BJ (cell line): Measurements from ENCODE around the gene FAM50A. TPM values are rescaled to one million over a fixed set of nuclear protein-coding genes. Genes with fewer than 3 reads are reported as not detected.
"Not testable (repeated sequence)": the region's sequence is repeated elsewhere in the genome, so short reads cannot be mapped to it uniquely, and the experiment has no call there.

ENCODE experiments used
- CTCF ChIA-PET: fragments of 350-600 bp; formaldehyde crosslinking; extraction: SDS; loops from one replicate; lab custom pipeline; 2021; ENCODE audit warnings: antibody characterized with exemption, inconsistent platforms; lab: Yijun Ruan, JAX
- POLR2A ChIA-PET: fragments of 300-600 bp; sonication (Branson Sonifier 250); formaldehyde crosslinking; extraction: SDS; loops from one replicate; lab custom pipeline; 2021; ENCODE audit warnings: antibody characterized with exemption; lab: Charles Lee
- DNase-seq: peaks from one replicate; pipeline ENCODE4 v3.0.0-alpha.2; 2011; ENCODE audit warnings: low read depth
- H3K27me3 ChIP-seq: 2 replicates; pipeline ENCODE4 v1.6.0; 2011; ENCODE audit warnings: low read length; ENCODE audit not compliant: control insufficient read depth, insufficient read depth
- H3K36me3 ChIP-seq: 2 replicates; pipeline ENCODE4 v1.5.1; 2011; ENCODE audit warnings: low read length; ENCODE audit not compliant: control insufficient read depth, insufficient read depth
- H3K4me3 ChIP-seq: 2 replicates; pipeline ENCODE4 v1.5.1; 2011; ENCODE audit warnings: low read depth, mild to moderate bottlenecking, control low read depth, low read length
- polyA plus RNA-seq: library from polyadenylated mRNA; depleted of rRNA; stranded (reverse); fragments of >200 nt; gene quantifications from 2 replicates; pipeline ENCODE4 v1.2.3, GENCODE V29; 2011; rRNA removed
- small RNA-seq: library from RNA; depleted of rRNA; stranded (forward); fragments of <200 nt; gene quantifications from one replicate; pipeline ENCODE3, GENCODE V24; 2012; ENCODE audit warnings: low replicate concordance, low read depth; ENCODE audit not compliant: insufficient read length
- TF ChIP-seq, protein P1 (sequence below): IDR thresholded peaks from 2 replicates; pipeline ENCODE4 v1.5.1; 2011; ENCODE audit warnings: low read depth, mild to moderate bottlenecking, control low read depth, inconsistent platforms, low read length, moderate library complexity; ENCODE audit not compliant: insufficient read depth

Gene FAM50A
- polyA plus RNA-seq, 1 experiment: 74.8 TPM

DNA sequence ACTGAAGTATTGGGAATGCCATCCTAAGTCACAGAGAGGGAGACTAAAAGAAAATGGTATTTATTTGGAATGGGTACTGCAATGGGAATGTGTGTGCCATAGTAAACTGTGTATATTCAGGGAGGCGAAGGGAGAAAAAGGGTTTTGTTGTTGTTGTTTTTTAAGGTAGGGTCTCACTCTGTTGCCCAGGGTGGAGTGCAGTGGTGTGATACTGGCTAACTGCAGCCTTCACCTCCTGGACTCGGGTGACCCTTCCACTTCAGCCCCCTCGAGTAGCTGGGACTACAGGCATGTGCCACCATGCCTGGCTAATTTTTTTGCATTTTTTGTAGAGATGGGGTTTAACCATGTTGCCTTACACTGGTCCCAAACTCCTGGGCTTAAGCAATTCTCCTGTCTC, 50.8 kb downstream of the FAM50A start:
- Histone ChIP-seq H3K27me3 (no peaks in the 10 kb centered on the region), H3K4me3 (no peak overlapping the region), H3K36me3 (no peaks in the 10 kb centered on the region)
- ChIA-PET CTCF (no interaction called here), POLR2A (no interaction called here)
- DNase-seq: no peak
- TF ChIP-seq, protein P1, sequence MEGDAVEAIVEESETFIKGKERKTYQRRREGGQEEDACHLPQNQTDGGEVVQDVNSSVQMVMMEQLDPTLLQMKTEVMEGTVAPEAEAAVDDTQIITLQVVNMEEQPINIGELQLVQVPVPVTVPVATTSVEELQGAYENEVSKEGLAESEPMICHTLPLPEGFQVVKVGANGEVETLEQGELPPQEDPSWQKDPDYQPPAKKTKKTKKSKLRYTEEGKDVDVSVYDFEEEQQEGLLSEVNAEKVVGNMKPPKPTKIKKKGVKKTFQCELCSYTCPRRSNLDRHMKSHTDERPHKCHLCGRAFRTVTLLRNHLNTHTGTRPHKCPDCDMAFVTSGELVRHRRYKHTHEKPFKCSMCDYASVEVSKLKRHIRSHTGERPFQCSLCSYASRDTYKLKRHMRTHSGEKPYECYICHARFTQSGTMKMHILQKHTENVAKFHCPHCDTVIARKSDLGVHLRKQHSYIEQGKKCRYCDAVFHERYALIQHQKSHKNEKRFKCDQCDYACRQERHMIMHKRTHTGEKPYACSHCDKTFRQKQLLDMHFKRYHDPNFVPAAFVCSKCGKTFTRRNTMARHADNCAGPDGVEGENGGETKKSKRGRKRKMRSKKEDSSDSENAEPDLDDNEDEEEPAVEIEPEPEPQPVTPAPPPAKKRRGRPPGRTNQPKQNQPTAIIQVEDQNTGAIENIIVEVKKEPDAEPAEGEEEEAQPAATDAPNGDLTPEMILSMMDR: no peak

DNA sequence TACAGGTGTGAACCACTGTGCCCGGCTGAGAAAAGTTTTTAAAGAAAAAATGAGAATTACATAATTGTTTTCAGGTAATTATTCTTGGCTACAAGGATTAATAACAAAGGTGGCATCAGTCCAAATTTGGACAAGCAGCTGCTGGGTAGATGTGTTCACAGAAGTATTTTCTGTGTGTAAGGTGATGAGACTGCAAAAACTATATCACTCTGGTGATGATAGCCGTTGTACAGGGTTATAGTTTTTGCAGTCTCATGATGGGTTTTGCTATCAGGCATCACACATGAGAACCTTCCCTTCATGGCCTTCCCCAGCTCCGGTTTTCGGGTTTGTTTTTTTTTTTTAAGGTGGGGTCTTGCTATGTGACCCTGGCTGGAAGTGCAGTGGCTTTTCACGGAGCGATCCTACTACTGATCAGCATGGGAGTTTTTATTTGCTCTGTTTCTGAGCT, 51.6 kb downstream of the FAM50A start:
- no peak overlapping the region for H3K4me3 ChIP-seq
- CTCF ChIA-PET: no interaction called here
- H3K36me3 ChIP-seq: no peaks in the 10 kb centered on the region
- POLR2A ChIA-PET: no interaction called here
- H3K27me3 ChIP-seq: no peaks in the 10 kb centered on the region
- DNase-seq: no peak
- TF ChIP-seq, protein P1: no peak

DNA sequence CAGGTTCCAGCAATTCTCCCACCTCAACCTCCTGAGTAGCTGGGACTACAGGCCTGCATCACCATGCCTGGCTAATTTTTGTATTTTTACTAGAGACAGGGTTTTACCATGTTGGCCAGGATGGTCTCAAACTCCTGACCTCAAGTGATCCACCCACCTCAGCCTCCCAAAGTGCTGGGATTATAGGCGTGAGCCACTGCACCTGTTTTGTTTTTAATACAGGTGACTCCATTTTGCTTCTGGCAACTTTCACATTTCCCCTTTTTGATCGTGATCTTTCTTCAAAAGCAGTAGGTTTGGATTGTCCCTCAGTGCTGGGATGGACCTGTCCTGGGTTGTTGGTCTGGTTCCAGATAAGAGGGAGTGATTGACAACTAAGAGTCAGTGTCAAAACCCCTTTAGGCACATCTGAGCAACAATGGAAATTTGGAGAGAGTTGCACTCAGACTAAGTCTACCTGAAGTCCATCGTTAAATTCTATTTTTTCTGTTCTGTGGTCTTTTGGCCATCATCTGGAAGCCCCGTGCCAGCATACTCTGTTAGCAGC, 52.7 kb downstream of the FAM50A start:
- POLR2A ChIA-PET: interaction anchor here (0.6 kb wide), 1 partner anchor 9 kb away, joined by 3 read pairs; no protein-coding TSS in a partner anchor
- CTCF ChIA-PET, H3K36me3 ChIP-seq, DNase-seq, H3K4me3 ChIP-seq, H3K27me3 ChIP-seq: not testable (repeated sequence)

Small RNA genes lying within 50 kb of the gene (small RNA-seq; reads per million reads assigned to genes)
- gene MIR6858 (not detected), gene RN7SL697P (not detected), gene SNORA70 (not detected)

Other genes with a start within 250 kb of the FAM50A start
- not detected in 2 replicates for gene OPN1MW2, start 224.4 kb upstream of the FAM50A start, polyA plus RNA-seq
- not detected in 2 replicates for gene OPN1MW3, start 186.6 kb upstream of the FAM50A start, polyA plus RNA-seq
- not detected in 2 replicates for gene TEX28, start 149.0 kb upstream of the FAM50A start, polyA plus RNA-seq
- not detected in 2 replicates for gene TKTL1, start 148.3 kb upstream of the FAM50A start, polyA plus RNA-seq
- 855 and 1,740 TPM in 2 replicates for gene FLNA, start 69.5 kb upstream of the FAM50A start, polyA plus RNA-seq
- 32.6 and 71.0 TPM in 2 replicates for gene EMD, start 64.8 kb upstream of the FAM50A start, polyA plus RNA-seq
- 5,693 and 7,037 TPM in 2 replicates for gene RPL10, start 45.8 kb upstream of the FAM50A start, polyA plus RNA-seq
- gene DNASE1L1, start 34.9 kb upstream of the FAM50A start, polyA plus RNA-seq: 50.3 and 63.5 TPM in 2 replicates
- 13.1 and 24.8 TPM in 2 replicates for gene TAFAZZIN, start 32.6 kb upstream of the FAM50A start, polyA plus RNA-seq
- 82.8 and 143 TPM in 2 replicates for gene ATP6AP1, start 15.5 kb upstream of the FAM50A start, polyA plus RNA-seq
- gene GDI1, start 7.0 kb upstream of the FAM50A start, polyA plus RNA-seq: 149 and 216 TPM in 2 replicates
- 16.8 and 36.0 TPM in 2 replicates for gene PLXNA3, start 14.1 kb downstream of the FAM50A start, polyA plus RNA-seq
- gene LAGE3, start 35.1 kb downstream of the FAM50A start, polyA plus RNA-seq: 14.4 and 17.8 TPM in 2 replicates
- gene UBL4A, start 42.5 kb downstream of the FAM50A start, polyA plus RNA-seq: 22.1 and 33.3 TPM in 2 replicates
- gene SLC10A3, start 46.5 kb downstream of the FAM50A start, polyA plus RNA-seq: 26.8 and 45.6 TPM in 2 replicates
- gene FAM3A, start 72.1 kb downstream of the FAM50A start, polyA plus RNA-seq: 17.3 and 34.8 TPM in 2 replicates
- gene G6PD, start 102.7 kb downstream of the FAM50A start, polyA plus RNA-seq: 57.7 and 157 TPM in 2 replicates
- 22.6 and 38.8 TPM in 2 replicates for gene IKBKG, start 103.5 kb downstream of the FAM50A start, polyA plus RNA-seq
- not detected in 2 replicates for gene CTAG1A, start 141.0 kb downstream of the FAM50A start, polyA plus RNA-seq
- gene CTAG1B, start 175.1 kb downstream of the FAM50A start, polyA plus RNA-seq: not detected in 2 replicates
- gene CTAG2, start 209.4 kb downstream of the FAM50A start, polyA plus RNA-seq: not detected in 2 replicates